ENCODE measurements around the gene E2F1. TPM values are rescaled to one million over a fixed set of nuclear protein-coding genes. Genes with fewer than 3 reads are reported as not detected.
A peak's percentile ranks its signal among the peaks of the same experiment; 100 is the strongest.

E2F1 gene
- total RNA-seq, 1 donor, result 23.7 TPM

GRCh38 chr20:33666293-33667244, 19.6 kb downstream of the E2F1 start, which contains the start of gene ACTL10:
ACTL10 (plus strand) TSS chr20:33666943; CDS start chr20:33667498, 555 bp downstream.
- peak; percentile 99 for DNase-seq (ENCODE audit: low read depth)
- peak within 1 kb of the TSS; percentile 63 for H3K4me3 ChIP-seq (ENCODE audit: low read depth, low read length)
- TF ChIP-seq CTCF (IDR thresholded peaks at IDR 0.05; ENCODE audit: insufficient read depth, low read length), result peak; percentile 60

DNA sequence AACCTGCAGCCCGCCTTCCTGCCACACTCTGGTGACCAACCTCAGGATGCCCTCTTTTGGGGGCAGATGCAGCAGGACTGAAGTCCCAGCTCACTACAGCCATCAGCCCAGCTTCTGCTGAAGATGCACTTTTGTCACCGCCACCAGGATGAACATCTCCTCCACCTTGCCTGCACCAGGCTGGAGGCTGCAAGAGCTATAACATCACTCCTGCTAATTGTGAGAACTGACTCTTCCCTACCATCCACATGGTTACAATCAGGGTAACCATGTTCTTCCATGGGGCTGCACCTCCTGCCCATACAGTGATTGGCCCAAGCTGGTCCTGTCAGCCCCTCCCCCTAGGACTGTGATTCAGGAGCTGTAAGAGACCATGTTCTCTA, 21.4 kb downstream of the E2F1 start:
- no peak for DNase-seq (ENCODE audit: low read depth)
- TF ChIP-seq CTCF (IDR thresholded peaks at IDR 0.05; ENCODE audit: insufficient read depth, low read length), result no peak
- H3K4me3 ChIP-seq (ENCODE audit: low read depth, low read length), result no peak overlapping the region

DNA sequence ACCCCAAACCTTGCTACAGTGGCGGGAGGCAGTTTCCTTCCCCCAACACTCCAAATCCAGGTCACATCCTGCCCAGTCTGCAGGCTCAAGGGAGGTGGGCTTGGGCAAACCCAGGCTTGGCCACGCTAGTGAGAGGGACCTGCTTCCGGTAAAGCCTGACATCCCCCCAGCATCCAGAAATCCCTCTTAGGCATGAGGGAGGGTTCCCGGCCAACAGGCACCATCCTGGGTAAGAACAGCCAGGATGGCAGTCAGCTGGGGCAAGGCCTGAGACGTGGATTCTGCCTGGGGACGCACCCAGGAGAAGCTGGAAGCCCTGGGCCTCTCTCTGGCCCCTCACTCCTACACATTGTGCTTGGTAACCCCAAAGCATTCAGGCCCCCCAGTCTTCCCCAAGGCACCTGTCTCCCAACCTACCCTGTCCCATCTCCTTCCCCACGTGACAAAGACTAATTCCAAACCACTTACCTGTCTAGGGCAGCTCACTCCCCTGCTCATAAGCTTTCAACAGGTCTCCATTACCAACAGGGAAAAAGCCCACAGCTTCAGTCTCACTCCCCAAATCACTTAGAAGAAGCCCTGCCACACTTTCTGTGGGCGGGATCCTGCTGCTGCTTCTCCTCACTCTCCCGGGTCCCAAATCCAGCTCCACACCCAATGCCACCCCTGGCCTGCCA, 22.0 kb downstream of the E2F1 start:
- TF ChIP-seq CTCF (IDR thresholded peaks at IDR 0.05; ENCODE audit: insufficient read depth, low read length), result no peak
- peak overlapping the region; percentile 77 for H3K4me3 ChIP-seq (ENCODE audit: low read depth, low read length)
- DNase-seq (ENCODE audit: low read depth), result no peak

- H3K4me3 ChIP-seq (ENCODE audit: low read depth, low read length), result peak overlapping the region; percentile 77
- no peak for TF ChIP-seq CTCF (IDR thresholded peaks at IDR 0.05; ENCODE audit: insufficient read depth, low read length)
- peak; percentile 48 for DNase-seq (ENCODE audit: low read depth)
These were observed 22.8 kb downstream of the E2F1 start for GRCh38 chr20:33663161-33664084.

- no peak for DNase-seq (ENCODE audit: low read depth)
- H3K4me3 ChIP-seq (ENCODE audit: low read depth, low read length), result peak within 1 kb of the TSS; percentile 77
- no peak for TF ChIP-seq CTCF (IDR thresholded peaks at IDR 0.05; ENCODE audit: insufficient read depth, low read length)
These were observed 24.0 kb downstream of the E2F1 start, which contains the start of gene C20orf144 for GRCh38 chr20:33662172-33662571. C20orf144 (plus strand) TSS chr20:33662327; CDS start chr20:33662346, 19 bp downstream.

DNA sequence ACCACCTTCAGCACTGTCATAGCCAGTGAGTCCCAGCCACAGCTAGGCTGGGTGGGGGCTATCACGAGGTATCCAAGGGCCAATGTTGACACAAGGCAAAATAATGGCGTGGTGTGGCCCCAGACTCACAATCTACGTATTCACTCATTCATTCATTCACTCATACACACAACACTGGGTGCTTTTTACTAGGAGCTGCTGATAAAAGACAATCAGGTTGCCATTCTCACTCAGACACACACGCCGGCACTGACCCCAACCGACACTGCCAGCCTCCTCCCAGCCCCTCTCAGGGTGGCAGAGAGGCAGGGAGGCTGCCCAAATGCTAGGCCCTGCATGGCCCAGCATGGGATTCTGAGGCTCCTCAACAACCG, 25.5 kb downstream of the E2F1 start:
- TF ChIP-seq CTCF (IDR thresholded peaks at IDR 0.05; ENCODE audit: insufficient read depth, low read length), result no peak
- H3K4me3 ChIP-seq (ENCODE audit: low read depth, low read length), result no peak overlapping the region
- no peak for DNase-seq (ENCODE audit: low read depth)

Measured in fibroblast of the aortic adventitia (primary cell).